SU-DHL-6 (cell line): ENCODE results near the gene TTC3.
"Not testable (repeated sequence)": the region's sequence is repeated elsewhere in the genome, so short reads cannot be mapped to it uniquely, and the experiment has no call there.

Experiments used
- CTCF ChIP-seq: fragments of 200-600 bp; sonication (generic); IDR thresholded peaks from one replicate; pipeline ENCODE4 v1.5.1; 2017; ENCODE audit warnings: antibody characterized with exemption, mild to moderate bottlenecking, low read length, moderate library complexity; ENCODE audit not compliant: insufficient read depth, poor library complexity, severe bottlenecking
- EZH2phosphoT487 ChIP-seq: fragments of 200-600 bp; sonication (generic), shearing (Covaris generic); conservative IDR thresholded peaks from 2 replicates; pipeline ENCODE4 v1.6.1; 2018; ENCODE audit warnings: mild to moderate bottlenecking, antibody characterized with exemption, low read length, moderate library complexity, mixed read lengths

DNA sequence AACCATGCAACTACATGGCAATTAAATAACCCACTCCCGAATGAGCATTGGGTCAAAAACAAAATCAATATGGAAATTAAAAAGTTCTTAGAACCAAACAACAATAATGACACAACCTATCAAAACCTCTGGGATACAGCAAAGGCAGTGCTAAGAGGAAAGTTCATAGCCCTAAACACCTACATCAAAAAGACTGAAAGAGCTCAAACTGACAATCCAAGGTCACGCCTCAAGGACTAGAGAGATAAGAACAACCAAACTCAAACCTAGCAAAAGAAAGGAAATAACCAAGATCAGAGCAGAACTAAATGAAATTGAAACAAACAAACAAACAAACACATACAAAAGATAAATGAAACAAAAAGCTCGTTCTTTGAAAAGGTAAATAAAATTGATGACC is 23.3 kb upstream of the TTC3 start:
- TF ChIP-seq CTCF, EZH2phosphoT487: not testable (repeated sequence)
